LNCaP clone FGC (cell line): Measurements from ENCODE around the gene CDNF.

Experiments used
- DNase-seq: peaks from one replicate; pipeline ENCODE4 v3.0.0-alpha.2; 2011; ENCODE audit warnings: low read depth
- H3K4me3 ChIP-seq: 2 replicates; pipeline ENCODE4 v1.5.1; 2011; ENCODE audit warnings: mild to moderate bottlenecking, low read depth, low read length, control low read depth
- CTCF ChIP-seq: IDR thresholded peaks from 2 replicates; pipeline ENCODE4 v1.5.1; 2012; ENCODE audit warnings: mild to moderate bottlenecking; ENCODE audit not compliant: control insufficient read depth, insufficient read depth; ENCODE audit errors: extremely low read depth

CDNF gene

GRCh38 chr10:14837757-14838581 lies at the start of gene CDNF, which contains the start of the genes HSPA14 and MSANTD7:
Gene CDNF, minus strand, starts transcription at chr10:14838037. Its CDS starts 91 bp downstream, at chr10:14837946.
Gene HSPA14, plus strand, starts transcription at chr10:14838306. Its CDS starts 97 bp downstream, at chr10:14838403.
Gene MSANTD7, plus strand, starts transcription at chr10:14838306. Its CDS starts 3,979 bp downstream, at chr10:14842285.
- H3K4me3 ChIP-seq: peak within 1 kb of the TSS; percentile 95

GRCh38 chr10:14884082-14884481 lies 46.2 kb upstream of the CDNF start:
- DNase-seq: no peak
- H3K4me3 ChIP-seq: no peak overlapping the region
- no peak for TF ChIP-seq CTCF

More at GRCh38 chr10:14837757-14838581, at the start of gene CDNF, which contains the start of the genes HSPA14 and MSANTD7:
- peak; percentile 98 for DNase-seq
- TF ChIP-seq CTCF: no peak

- DNase-seq: no peak
- H3K4me3 ChIP-seq: peak overlapping the region; percentile 92
- no peak for TF ChIP-seq CTCF
These were observed 42.4 kb upstream of the CDNF start for GRCh38 chr10:14880229-14880628.

GRCh38 chr10:14879928-14880193 lies 42.0 kb upstream of the CDNF start:
- no peak for TF ChIP-seq CTCF
- H3K4me3 ChIP-seq: peak overlapping the region; percentile 92
- DNase-seq: no peak

- TF ChIP-seq CTCF: no peak
- H3K4me3 ChIP-seq: peak overlapping the region; percentile 92
- DNase-seq: no peak
These were observed 41.5 kb upstream of the CDNF start for GRCh38 chr10:14879124-14879927.

- peak; percentile 72 for DNase-seq
- peak within 1 kb of the TSS; percentile 92 for H3K4me3 ChIP-seq
- 0 out of 2 replicates have a peak, but pooled peaks have one; percentile 4 for TF ChIP-seq CTCF
These were observed 40.7 kb upstream of the CDNF start, which contains the start of gene SUV39H2 for GRCh38 chr10:14878266-14879123. Gene SUV39H2, plus strand, starts transcription at chr10:14878866. Its CDS starts 23 bp downstream, at chr10:14878889.
